A549 (cell line): Measurements from ENCODE around the gene ZNF484.

Experiments used
- POLR2A ChIP-seq: IDR thresholded peaks from 2 replicates; pipeline ENCODE4 v1.6.1; 2012; ENCODE audit warnings: mild to moderate bottlenecking, low read length
- RAD21 ChIP-seq, 2 experiments: fragments of >200 bp in 1 of 2; sonication (Bioruptor Twin) in 1 of 2; formaldehyde crosslinking in 1 of 2; IDR thresholded peaks in 1 of 2; conservative IDR thresholded peaks in 1 of 2; 2 replicates in 1 of 2; 3 replicates in 1 of 2; pipeline ENCODE4 v1.6.1; 2012 to 2018; ENCODE audit warnings: inconsistent platforms in 1 of 2
- TF ChIP-seq, protein P1 (sequence below): fragments of 200-600 bp; sonication (generic); IDR thresholded peaks from 2 replicates; pipeline ENCODE4 v1.6.1; 2016; ENCODE audit warnings: antibody characterized with exemption, mild to moderate bottlenecking, moderate library complexity

DNA sequence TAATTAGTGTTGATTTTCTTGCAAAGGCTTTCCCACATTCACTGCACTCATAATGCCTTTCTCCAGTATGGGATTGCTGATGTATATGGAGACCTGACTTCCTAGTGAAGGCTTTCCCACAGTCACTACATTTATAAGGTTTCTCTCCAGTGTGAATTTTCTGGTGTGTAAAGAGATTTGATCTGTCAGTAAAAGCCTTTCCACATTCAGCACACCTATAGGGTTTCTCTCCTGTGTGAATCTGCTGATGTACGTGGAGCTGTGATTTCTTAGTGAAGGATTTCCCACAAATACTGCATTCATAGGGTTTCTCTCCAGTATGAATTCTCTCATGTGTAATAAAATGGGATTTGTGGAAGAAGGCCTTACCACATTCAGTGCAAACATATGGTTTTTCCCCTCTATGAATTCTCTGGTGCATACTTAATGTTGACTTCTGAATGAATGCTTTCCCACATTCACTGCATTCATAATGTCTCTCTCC, 31.1 kb downstream of the ZNF484 start:
- TF ChIP-seq, protein P1, sequence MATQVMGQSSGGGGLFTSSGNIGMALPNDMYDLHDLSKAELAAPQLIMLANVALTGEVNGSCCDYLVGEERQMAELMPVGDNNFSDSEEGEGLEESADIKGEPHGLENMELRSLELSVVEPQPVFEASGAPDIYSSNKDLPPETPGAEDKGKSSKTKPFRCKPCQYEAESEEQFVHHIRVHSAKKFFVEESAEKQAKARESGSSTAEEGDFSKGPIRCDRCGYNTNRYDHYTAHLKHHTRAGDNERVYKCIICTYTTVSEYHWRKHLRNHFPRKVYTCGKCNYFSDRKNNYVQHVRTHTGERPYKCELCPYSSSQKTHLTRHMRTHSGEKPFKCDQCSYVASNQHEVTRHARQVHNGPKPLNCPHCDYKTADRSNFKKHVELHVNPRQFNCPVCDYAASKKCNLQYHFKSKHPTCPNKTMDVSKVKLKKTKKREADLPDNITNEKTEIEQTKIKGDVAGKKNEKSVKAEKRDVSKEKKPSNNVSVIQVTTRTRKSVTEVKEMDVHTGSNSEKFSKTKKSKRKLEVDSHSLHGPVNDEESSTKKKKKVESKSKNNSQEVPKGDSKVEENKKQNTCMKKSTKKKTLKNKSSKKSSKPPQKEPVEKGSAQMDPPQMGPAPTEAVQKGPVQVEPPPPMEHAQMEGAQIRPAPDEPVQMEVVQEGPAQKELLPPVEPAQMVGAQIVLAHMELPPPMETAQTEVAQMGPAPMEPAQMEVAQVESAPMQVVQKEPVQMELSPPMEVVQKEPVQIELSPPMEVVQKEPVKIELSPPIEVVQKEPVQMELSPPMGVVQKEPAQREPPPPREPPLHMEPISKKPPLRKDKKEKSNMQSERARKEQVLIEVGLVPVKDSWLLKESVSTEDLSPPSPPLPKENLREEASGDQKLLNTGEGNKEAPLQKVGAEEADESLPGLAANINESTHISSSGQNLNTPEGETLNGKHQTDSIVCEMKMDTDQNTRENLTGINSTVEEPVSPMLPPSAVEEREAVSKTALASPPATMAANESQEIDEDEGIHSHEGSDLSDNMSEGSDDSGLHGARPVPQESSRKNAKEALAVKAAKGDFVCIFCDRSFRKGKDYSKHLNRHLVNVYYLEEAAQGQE = no peak
- no peak for TF ChIP-seq POLR2A
- TF ChIP-seq RAD21 (conservative IDR thresholded peaks at IDR 0.05 in 1 of 2, IDR thresholded peaks at IDR 0.05 in 1 of 2) = no peak
